K562 (cell line): Measurements from ENCODE around the gene COMMD8. TPM values are rescaled to one million over a fixed set of nuclear protein-coding genes. Genes with fewer than 3 reads are reported as not detected.
A peak's percentile ranks its signal among the peaks of the same experiment; 100 is the strongest.

Experiments used
- CBFA2T2 ChIP-seq: fragments of 450-650 bp; conservative IDR thresholded peaks from 2 replicates; pipeline ENCODE4 v1.6.1; 2017; ENCODE audit warnings: mild to moderate bottlenecking
- CBX3 ChIP-seq, 2 experiments: IDR thresholded peaks; 1 replicate in 1 of 2; 2 replicates in 1 of 2; pipeline ENCODE4 v1.6.1; 2012; ENCODE audit warnings: inconsistent platforms in 2 of 2, low read length in 2 of 2, borderline replicate concordance in 1 of 2, control low read depth in 1 of 2
- CBX5 ChIP-seq: IDR thresholded peaks from 2 replicates; pipeline ENCODE4 v1.6.1; 2014; ENCODE audit warnings: low read depth, borderline replicate concordance
- CLOCK ChIP-seq: fragments of 250-450 bp; sonication (Bioruptor Pico); IDR thresholded peaks from 2 replicates; pipeline ENCODE4 v1.4.0; 2020; ENCODE audit warnings: mild to moderate bottlenecking, moderate library complexity, borderline replicate concordance
- EP400 ChIP-seq: fragments of 450-650 bp; IDR thresholded peaks from 2 replicates; pipeline ENCODE4 v1.6.1; 2017; ENCODE audit warnings: antibody characterized with exemption, mild to moderate bottlenecking, moderate library complexity
- NFIX ChIP-seq: fragments of 250-450 bp; sonication (Bioruptor Pico); IDR thresholded peaks from 2 replicates; pipeline ENCODE4 v1.4.0; 2020; ENCODE audit warnings: low read depth, mild to moderate bottlenecking, moderate library complexity
- NKRF ChIP-seq: fragments of 450-650 bp; IDR thresholded peaks from 2 replicates; pipeline ENCODE4 v1.6.1; 2016; ENCODE audit warnings: borderline replicate concordance
- PRDM10 ChIP-seq: fragments of 450-650 bp; IDR thresholded peaks from 2 replicates; pipeline ENCODE4 v1.6.1; 2018; ENCODE audit not compliant: partially characterized antibody
- TOE1 ChIP-seq, 2 experiments: fragments of 450-650 bp in 1 of 2; sonication (generic) in 1 of 2; formaldehyde crosslinking in 1 of 2; IDR thresholded peaks; 2 replicates each; pipeline versions ENCODE4 v1.7.1 to v1.8.0; 2016 to 2022; ENCODE audit warnings: borderline replicate concordance in 2 of 2, mild to moderate bottlenecking in 2 of 2, antibody characterized with exemption in 1 of 2, inconsistent platforms in 1 of 2, low read depth in 1 of 2, missing genetic modification reagents in 1 of 2, moderate library complexity in 1 of 2
- UBTF ChIP-seq, 2 experiments: IDR thresholded peaks; 2 replicates each; pipeline ENCODE4 v1.6.1; 2012; ENCODE audit warnings: improper control_type of control experiment in 2 of 2, low read depth in 2 of 2, low read length in 2 of 2, borderline replicate concordance in 1 of 2
- polyA plus RNA-seq, 8 experiments: library from polyadenylated mRNA; depleted of rRNA in 4 of 8; stranded (reverse) in 5 of 8; unstranded in 3 of 8; fragments of >200 nt; fragmentation: Nextera tagmentation in 2 of 8; fragmentation: Illumina TruSeq in 1 of 8; extraction: Ambion mirVana in 2 of 8; extraction: Trizol in 1 of 8; gene quantifications; 2 replicates each; pipeline versions ENCODE4 v1.2.1 to v1.2.3, GENCODE V29; 2011 to 2014; ENCODE audit warnings: inconsistent platforms in 1 of 8, missing spikeins in 1 of 8
- total RNA-seq, 7 experiments: library from RNA; depleted of rRNA in 6 of 7; stranded (reverse); fragments of >200 nt in 6 of 7; fragmentation: Illumina TruSeq in 2 of 7; extraction: Trizol in 2 of 7; gene quantifications; 2 replicates each; pipeline versions ENCODE4 v1.2.1 to v1.2.3, GENCODE V29; 2011 to 2021; ENCODE audit warnings: low replicate concordance in 1 of 7

Gene COMMD8
- total and polyA plus RNA-seq, 9 of the 15 experiments (the other 6 are each of a cell fraction or from before 2014, with no cell fraction given) = 7.6 to 41.0 (median 13.1) TPM

GRCh38 chr4:47463235-47463956, at the start of gene COMMD8 (continued):
- peak; percentile 56; the same call in 1 of the 2 replicates for TF ChIP-seq EP400
- TF ChIP-seq UBTF (IDR thresholded peaks at IDR 0.05; ENCODE audit: borderline replicate concordance in 1 of 2, low read depth in 2 of 2, low read length in 2 of 2) = peak; percentile 62 to 72; a peak in 2 of 4 replicates
- peak; percentile 97 for TF ChIP-seq CLOCK (CRISPR knock-in tag)
- 0 out of 3 replicates have a peak, but pooled peaks of 1 of the 2 experiments have one; percentile 14 for TF ChIP-seq CBX3 (IDR thresholded peaks at IDR 0.05; ENCODE audit: borderline replicate concordance in 1 of 2, low read length in 2 of 2)
- no peak for TF ChIP-seq CBX5
- TF ChIP-seq NFIX (CRISPR knock-in tag) = no peak
- peak; percentile 98 for TF ChIP-seq TOE1 (IDR thresholded peaks at IDR 0.05; ENCODE audit: borderline replicate concordance)
- no peak for TF ChIP-seq TOE1 (CRISPR knock-in tag; IDR thresholded peaks at IDR 0.05; ENCODE audit: borderline replicate concordance, low read depth)
- peak; percentile 69; the same call in 1 of the 2 replicates for TF ChIP-seq NKRF
- TF ChIP-seq PRDM10 = peak; percentile 46
- peak; percentile 95 for TF ChIP-seq CBFA2T2
